ENCODE measurements around the gene BORCS8. TPM values are rescaled to one million over a fixed set of nuclear protein-coding genes. Genes with fewer than 3 reads are reported as not detected.

BORCS8 gene
- total RNA-seq, 1 donor from 2014 or later = 33.5 TPM

- no peak for FAIRE-seq
- H3K36me3 Mint-ChIP-seq (ENCODE audit: low read depth, unreplicated experiment) = peaks cover 3% of the 10 kb centered on the region
- Histone ChIP-seq H3K4me2 (ENCODE audit: low read length) (no peak overlapping the region), H3K79me2 (ENCODE audit: insufficient read depth, low read length) (no peaks in the 10 kb centered on the region), H3K4me1 (ENCODE audit: insufficient read depth, low read length) (peaks cover 7% of the 10 kb centered on the region), H4K20me1 (ENCODE audit: insufficient read depth, low read length) (peaks cover 25% of the 10 kb centered on the region), H2AFZ (ENCODE audit: low read depth, low read length) (no peak overlapping the region), H3K36me3 (ENCODE audit: insufficient read depth, low read length) (no peaks in the 10 kb centered on the region), H3K9ac (ENCODE audit: low read length) (no peak overlapping the region), H3K27me3 (ENCODE audit: insufficient read depth, low read length) (no peaks in the 10 kb centered on the region), H3K9me3 (ENCODE audit: insufficient read depth, low read depth, low read length) (no peaks in the 10 kb centered on the region), H3K27ac (ENCODE audit: low read depth, low read length) (no peak overlapping the region), H3K4me3 (ENCODE audit: insufficient read depth, low read depth, low read length) (no peak overlapping the region)
- H3K4me1 Mint-ChIP-seq (ENCODE audit: low read depth, unreplicated experiment) = peaks cover 5% of the 10 kb centered on the region
- DNase-seq (ENCODE audit: low read depth) = no peak
- TF ChIP-seq EZH2 (IDR thresholded peaks at IDR 0.05; ENCODE audit: insufficient read depth, low read length) (no peak), CTCF (IDR thresholded peaks at IDR 0.05; ENCODE audit: insufficient read depth, low read depth, low read length) (no peak)
- H3K4me3 Mint-ChIP-seq (ENCODE audit: unreplicated experiment) = no peak overlapping the region
- peak overlapping the region; percentile 72 for H3K27ac Mint-ChIP-seq (ENCODE audit: unreplicated experiment)
- no peaks in the 10 kb centered on the region for H3K9me3 Mint-ChIP-seq (ENCODE audit: unreplicated experiment)
- H3K27me3 Mint-ChIP-seq (ENCODE audit: low read depth, unreplicated experiment) = peaks cover 20% of the 10 kb centered on the region
These were observed 20.0 kb downstream of the BORCS8 start for GRCh38 chr19:19171821-19172532.

GRCh38 chr19:19170873-19171672 is 20.9 kb downstream of the BORCS8 start:
- Mint-ChIP-seq H3K9me3 (ENCODE audit: unreplicated experiment) (no peaks in the 10 kb centered on the region), H3K4me1 (ENCODE audit: low read depth, unreplicated experiment) (peaks cover 5% of the 10 kb centered on the region), H3K4me3 (ENCODE audit: unreplicated experiment) (peak overlapping the region; percentile 64), H3K27me3 (ENCODE audit: low read depth, unreplicated experiment) (peaks cover 20% of the 10 kb centered on the region), H3K27ac (ENCODE audit: unreplicated experiment) (peak overlapping the region; percentile 69), H3K36me3 (ENCODE audit: low read depth, unreplicated experiment) (no peaks in the 10 kb centered on the region)
- Histone ChIP-seq H3K36me3 (ENCODE audit: insufficient read depth, low read length) (no peaks in the 10 kb centered on the region), H3K4me3 (ENCODE audit: insufficient read depth, low read depth, low read length) (no peak overlapping the region), H3K4me2 (ENCODE audit: low read length) (no peak overlapping the region), H3K9me3 (ENCODE audit: insufficient read depth, low read depth, low read length) (no peaks in the 10 kb centered on the region), H2AFZ (ENCODE audit: low read depth, low read length) (no peak overlapping the region), H4K20me1 (ENCODE audit: insufficient read depth, low read length) (peaks cover 21% of the 10 kb centered on the region), H3K9ac (ENCODE audit: low read length) (no peak overlapping the region), H3K27me3 (ENCODE audit: insufficient read depth, low read length) (no peaks in the 10 kb centered on the region), H3K79me2 (ENCODE audit: insufficient read depth, low read length) (no peaks in the 10 kb centered on the region), H3K4me1 (ENCODE audit: insufficient read depth, low read length) (peaks cover 7% of the 10 kb centered on the region), H3K27ac (ENCODE audit: low read depth, low read length) (no peak overlapping the region)
- DNase-seq (ENCODE audit: low read depth) (no peak), FAIRE-seq (no peak)
- TF ChIP-seq CTCF (IDR thresholded peaks at IDR 0.05; ENCODE audit: insufficient read depth, low read depth, low read length) = no peak
- no peak for TF ChIP-seq EZH2 (IDR thresholded peaks at IDR 0.05; ENCODE audit: insufficient read depth, low read length)

Measured in astrocyte (in vitro differentiated cells and primary cell).